GM19452 (cell line): Measurements from ENCODE around the gene RTKN2.
"Not testable (repeated sequence)": the region's sequence is repeated elsewhere in the genome, so short reads cannot be mapped to it uniquely, and the experiment has no call there.

Experiments used
- ATAC-seq: cut with Tn5 transposase; IDR thresholded peaks from one replicate; pipeline ENCODE4 v1.9.1; 2021; ENCODE audit not compliant: unreplicated experiment

RTKN2 gene

GRCh38 chr10:62261666-62262065 is 7.0 kb downstream of the RTKN2 start:
- no peak for ATAC-seq

GRCh38 chr10:62259998-62260397 is 8.6 kb downstream of the RTKN2 start:
- ATAC-seq: no peak

- no peak for ATAC-seq
Observed at GRCh38 chr10:62259456-62259855, 9.2 kb downstream of the RTKN2 start.

GRCh38 chr10:62258926-62259325 is 9.7 kb downstream of the RTKN2 start:
- no peak for ATAC-seq

- ATAC-seq: no peak
Observed at GRCh38 chr10:62253704-62254103, 14.9 kb downstream of the RTKN2 start.

GRCh38 chr10:62252051-62252450 is 16.6 kb downstream of the RTKN2 start:
- ATAC-seq: no peak

- ATAC-seq: no peak
Observed at GRCh38 chr10:62250594-62251198, 17.9 kb downstream of the RTKN2 start.

GRCh38 chr10:62249957-62250356 is 18.7 kb downstream of the RTKN2 start:
- ATAC-seq: no peak

GRCh38 chr10:62248465-62248864 is 20.2 kb downstream of the RTKN2 start:
- no peak for ATAC-seq

- peak; percentile 42 for ATAC-seq
Observed at GRCh38 chr10:62244785-62245467, 23.7 kb downstream of the RTKN2 start.

- ATAC-seq: peak; percentile 1
Observed at GRCh38 chr10:62244088-62244487, 24.6 kb downstream of the RTKN2 start.

- ATAC-seq: peak; percentile 55
Observed at GRCh38 chr10:62243647-62243997, 25.0 kb downstream of the RTKN2 start.

- ATAC-seq: peak; percentile 94
Observed at GRCh38 chr10:62242965-62243646, 25.5 kb downstream of the RTKN2 start.

GRCh38 chr10:62241521-62241920 is 27.1 kb downstream of the RTKN2 start:
- not testable (repeated sequence) for ATAC-seq

- ATAC-seq: no peak
Observed at GRCh38 chr10:62239994-62240393, 28.6 kb downstream of the RTKN2 start.

- no peak for ATAC-seq
Observed at GRCh38 chr10:62238880-62239279, 29.8 kb downstream of the RTKN2 start.

GRCh38 chr10:62237966-62238365 is 30.7 kb downstream of the RTKN2 start:
- ATAC-seq: no peak

- ATAC-seq: no peak
Observed at GRCh38 chr10:62237506-62237905, 31.1 kb downstream of the RTKN2 start.

- no peak for ATAC-seq
Observed at GRCh38 chr10:62234077-62234605, 34.5 kb downstream of the RTKN2 start.

GRCh38 chr10:62233356-62234076 is 35.1 kb downstream of the RTKN2 start:
- ATAC-seq: no peak

- ATAC-seq: no peak
Observed at GRCh38 chr10:62231805-62232204, 36.8 kb downstream of the RTKN2 start.
